ENCODE measurements around the gene RNF114. TPM values are rescaled to one million over a fixed set of nuclear protein-coding genes. Genes with fewer than 3 reads are reported as not detected.
"Not testable (repeated sequence)": the region's sequence is repeated elsewhere in the genome, so short reads cannot be mapped to it uniquely, and the experiment has no call there.

The RNF114 gene
- total RNA-seq, 2 donors from 2014 or later, result 82.0 to 181 TPM

DNA sequence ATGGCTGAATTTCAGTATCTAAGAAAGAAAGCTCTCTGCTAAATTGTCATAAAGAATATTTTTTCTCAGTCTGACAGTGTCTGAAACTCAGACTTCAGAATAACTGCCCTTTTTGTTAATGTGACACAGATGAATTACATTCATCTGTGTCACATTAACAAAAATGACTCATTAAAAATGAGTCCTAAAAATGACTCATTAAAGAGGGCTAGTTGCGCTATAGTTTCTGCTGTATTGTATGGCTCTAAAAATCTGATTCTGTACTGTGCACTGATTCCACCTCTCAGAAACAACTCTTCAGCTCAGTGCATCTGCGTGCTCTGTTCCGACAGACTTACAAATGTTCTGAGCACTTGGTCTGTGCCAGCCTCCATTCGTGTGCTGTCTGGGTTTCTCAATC is 15.0 kb downstream of the RNF114 start:
- ATAC-seq (no peak), DNase-seq (no peak)
- Histone ChIP-seq H3K4me3 (no peak overlapping the region), H3K9me3 (no peaks in the 10 kb centered on the region), H3K36me3 (replicated peaks in 1 of 2; ENCODE audit: insufficient read depth in 1 of 2, low read depth in 2 of 2) (peaks cover 12 to 58% of the 10 kb centered on the region in 2 donors), H3K27ac (no peak overlapping the region), H3K27me3 (no peaks in the 10 kb centered on the region), H3K4me1 (no peaks in the 10 kb centered on the region)
- 89 to 97% methylated on average over 4 of the region's 4 CpGs for WGBS, 2 donors
- TF ChIP-seq, protein P1, sequence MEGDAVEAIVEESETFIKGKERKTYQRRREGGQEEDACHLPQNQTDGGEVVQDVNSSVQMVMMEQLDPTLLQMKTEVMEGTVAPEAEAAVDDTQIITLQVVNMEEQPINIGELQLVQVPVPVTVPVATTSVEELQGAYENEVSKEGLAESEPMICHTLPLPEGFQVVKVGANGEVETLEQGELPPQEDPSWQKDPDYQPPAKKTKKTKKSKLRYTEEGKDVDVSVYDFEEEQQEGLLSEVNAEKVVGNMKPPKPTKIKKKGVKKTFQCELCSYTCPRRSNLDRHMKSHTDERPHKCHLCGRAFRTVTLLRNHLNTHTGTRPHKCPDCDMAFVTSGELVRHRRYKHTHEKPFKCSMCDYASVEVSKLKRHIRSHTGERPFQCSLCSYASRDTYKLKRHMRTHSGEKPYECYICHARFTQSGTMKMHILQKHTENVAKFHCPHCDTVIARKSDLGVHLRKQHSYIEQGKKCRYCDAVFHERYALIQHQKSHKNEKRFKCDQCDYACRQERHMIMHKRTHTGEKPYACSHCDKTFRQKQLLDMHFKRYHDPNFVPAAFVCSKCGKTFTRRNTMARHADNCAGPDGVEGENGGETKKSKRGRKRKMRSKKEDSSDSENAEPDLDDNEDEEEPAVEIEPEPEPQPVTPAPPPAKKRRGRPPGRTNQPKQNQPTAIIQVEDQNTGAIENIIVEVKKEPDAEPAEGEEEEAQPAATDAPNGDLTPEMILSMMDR (IDR thresholded peaks at IDR 0.05), result no peak
- no peak for TF ChIP-seq POLR2A (IDR thresholded peaks at IDR 0.05)
- intact Hi-C loops (cut with DNase I), result no loop called here

GRCh38 chr20:49955167-49955566 is 19.0 kb downstream of the RNF114 start:
- no peaks in the 10 kb centered on the region for H3K9me3 ChIP-seq
- ATAC-seq (no peak), DNase-seq (no peak)
- WGBS, 2 donors, result 90 to 92% methylated on average over 3 of the region's 3 CpGs
- no peak for TF ChIP-seq POLR2A (IDR thresholded peaks at IDR 0.05)
- TF ChIP-seq, protein P1 (IDR thresholded peaks at IDR 0.05), result no peak
- H3K36me3 ChIP-seq (replicated peaks in 1 of 2; ENCODE audit: insufficient read depth in 1 of 2, low read depth in 2 of 2), result peaks cover 12 to 37% of the 10 kb centered on the region in 2 donors
- H3K4me3 ChIP-seq, result no peak overlapping the region
- no peak overlapping the region for H3K27ac ChIP-seq
- intact Hi-C loops (cut with DNase I), result no loop called here
- no peaks in the 10 kb centered on the region for H3K27me3 ChIP-seq
- H3K4me1 ChIP-seq, result no peaks in the 10 kb centered on the region

DNA sequence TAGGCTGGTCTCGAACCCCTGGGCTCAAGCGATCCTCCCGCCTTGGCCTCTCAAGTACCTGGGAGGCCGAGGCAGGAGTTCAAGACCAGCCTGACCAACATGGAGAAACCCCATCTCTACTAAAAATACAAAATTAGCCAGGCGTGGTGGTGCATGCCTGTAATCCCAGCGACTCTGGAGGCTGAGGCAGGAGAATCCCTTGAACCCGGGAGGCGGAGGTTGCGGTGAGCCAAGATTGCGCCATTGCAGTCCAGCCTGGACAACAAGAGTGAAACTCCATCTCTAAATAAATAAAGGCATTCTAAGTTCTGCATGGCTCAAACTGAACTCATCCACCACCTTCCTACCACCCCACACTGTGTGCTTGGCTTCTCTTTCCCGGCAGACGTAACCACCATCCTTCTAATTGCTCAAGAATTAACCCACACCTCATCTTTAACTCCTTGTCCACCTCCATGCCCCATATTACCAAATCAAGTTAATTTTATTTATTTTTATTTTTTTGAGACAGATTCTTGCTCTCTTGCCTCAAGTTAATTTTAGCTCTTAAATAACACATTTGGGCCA is 19.7 kb downstream of the RNF114 start:
- H3K4me3 ChIP-seq; H3K4me1 ChIP-seq; H3K27me3 ChIP-seq; H3K9me3 ChIP-seq; H3K27ac ChIP-seq; DNase-seq; ATAC-seq; intact Hi-C loops (cut with DNase I): not testable (repeated sequence)
- peaks cover 9 to 30% of the 10 kb centered on the region in 2 donors for H3K36me3 ChIP-seq (replicated peaks in 1 of 2; ENCODE audit: insufficient read depth in 1 of 2, low read depth in 2 of 2)
- 87 to 92% methylated on average over 10 to 12 of the region's 12 CpGs for WGBS, 2 donors

- DNase-seq (no peak), ATAC-seq (no peak)
- TF ChIP-seq, protein P1 (IDR thresholded peaks at IDR 0.05), result no peak
- TF ChIP-seq POLR2A (IDR thresholded peaks at IDR 0.05), result no peak
- H3K4me3 ChIP-seq, result no peak overlapping the region
- peaks cover under 1 to 26% of the 10 kb centered on the region in 2 donors for H3K36me3 ChIP-seq (replicated peaks in 1 of 2; ENCODE audit: insufficient read depth in 1 of 2, low read depth in 2 of 2)
- no peaks in the 10 kb centered on the region for H3K9me3 ChIP-seq
- H3K27me3 ChIP-seq, result no peaks in the 10 kb centered on the region
- 91% methylated on average over 17 to 18 of the region's 18 CpGs for WGBS, 2 donors
- H3K27ac ChIP-seq, result no peak overlapping the region
- intact Hi-C loops (cut with DNase I), result no loop called here
- no peaks in the 10 kb centered on the region for H3K4me1 ChIP-seq
These were observed 20.5 kb downstream of the RNF114 start for GRCh38 chr20:49956689-49957088.

- peak; percentile 33 to 67 (median 55) for DNase-seq
- H3K27ac ChIP-seq; intact Hi-C loops (cut with DNase I); H3K9me3 ChIP-seq; H3K4me1 ChIP-seq; H3K4me3 ChIP-seq; H3K27me3 ChIP-seq; ATAC-seq: not testable (repeated sequence)
- H3K36me3 ChIP-seq (replicated peaks in 1 of 2; ENCODE audit: insufficient read depth in 1 of 2, low read depth in 2 of 2), result peaks cover 0 to 19% of the 10 kb centered on the region in 2 donors
- 78% methylated on average over 12 of the region's 12 CpGs for WGBS, 2 donors
These were observed 21.1 kb downstream of the RNF114 start for GRCh38 chr20:49957089-49957938.
